GM21360 (cell line): ENCODE data around the gene LPP.

Experiments used
- ATAC-seq: cut with Tn5 transposase; IDR thresholded peaks from one replicate; pipeline ENCODE4 v1.9.1; 2021; ENCODE audit warnings: mild to moderate bottlenecking, moderate library complexity; ENCODE audit not compliant: unreplicated experiment

The LPP gene

GRCh38 chr3:188391592-188391991 lies 237.6 kb downstream of the LPP start:
- ATAC-seq = no peak

GRCh38 chr3:188392076-188392475 lies 238.1 kb downstream of the LPP start:
- ATAC-seq = no peak

GRCh38 chr3:188394623-188395022 lies 240.7 kb downstream of the LPP start:
- no peak for ATAC-seq

- no peak for ATAC-seq
Measured at GRCh38 chr3:188396251-188396650, 242.3 kb downstream of the LPP start.

- no peak for ATAC-seq
Measured at GRCh38 chr3:188396900-188397299, 242.9 kb downstream of the LPP start.

- no peak for ATAC-seq
Measured at GRCh38 chr3:188397766-188398705, 244.1 kb downstream of the LPP start.

- peak; percentile 98 for ATAC-seq
Measured at GRCh38 chr3:188400494-188401243, 246.7 kb downstream of the LPP start.

- no peak for ATAC-seq
Measured at GRCh38 chr3:188401244-188401993, 247.5 kb downstream of the LPP start.

GRCh38 chr3:188402229-188402628 lies 248.3 kb downstream of the LPP start:
- ATAC-seq = no peak

GRCh38 chr3:188403404-188403803 lies 249.4 kb downstream of the LPP start:
- no peak for ATAC-seq

GRCh38 chr3:188404124-188404523 lies 250.2 kb downstream of the LPP start:
- ATAC-seq = no peak

GRCh38 chr3:188404701-188405100 lies 250.7 kb downstream of the LPP start:
- no peak for ATAC-seq

- ATAC-seq = no peak
Measured at GRCh38 chr3:188407158-188407880, 253.4 kb downstream of the LPP start.

GRCh38 chr3:188408831-188409230 lies 254.9 kb downstream of the LPP start:
- no peak for ATAC-seq

- ATAC-seq = no peak
Measured at GRCh38 chr3:188411750-188412149, 257.8 kb downstream of the LPP start.

GRCh38 chr3:188415196-188415595 lies 261.2 kb downstream of the LPP start:
- no peak for ATAC-seq

- ATAC-seq = no peak
Measured at GRCh38 chr3:188416041-188416440, 262.1 kb downstream of the LPP start.

GRCh38 chr3:188417271-188417696 lies 263.3 kb downstream of the LPP start:
- ATAC-seq = peak; percentile 41

GRCh38 chr3:188417766-188418165 lies 263.8 kb downstream of the LPP start:
- ATAC-seq = no peak

GRCh38 chr3:188421151-188421821 lies 267.3 kb downstream of the LPP start:
- ATAC-seq = no peak
